Caki2 (cell line): ENCODE measurements around the gene INSC. TPM values are rescaled to one million over a fixed set of nuclear protein-coding genes. Genes with fewer than 3 reads are reported as not detected.

ENCODE experiments used
- DNase-seq: peaks from one replicate; pipeline ENCODE4 v3.0.0-alpha.2; 2015; ENCODE audit warnings: low read depth
- in situ Hi-C: cut with HindIII; loops from 2 replicates; pipeline ENCODE4 v1.10.0; 2016; ENCODE audit warnings: low sequenced_read_pairs, low pct_unique_long_range_greater_than_20kb, mixed read lengths
- total RNA-seq: library from RNA; depleted of rRNA; stranded (reverse); fragments of >200 nt; shearing (Covaris generic); gene quantifications from 2 replicates; pipeline ENCODE4 v1.2.3, GENCODE V29; 2014; ENCODE audit warnings: low replicate concordance

INSC gene
- total RNA-seq, 1 experiment from 2014 or later: not detected

GRCh38 chr11:15228331-15228849 is 113.7 kb downstream of the INSC start:
- in situ Hi-C loops: no loop called here
- no peak for DNase-seq

GRCh38 chr11:15229069-15229468 is 114.3 kb downstream of the INSC start:
- in situ Hi-C loops: no loop called here
- no peak for DNase-seq

- in situ Hi-C loops: no loop called here
- no peak for DNase-seq
Measured at GRCh38 chr11:15232496-15232895, 117.8 kb downstream of the INSC start.

- no peak for DNase-seq
- in situ Hi-C loops: no loop called here
Measured at GRCh38 chr11:15233371-15234165, 118.8 kb downstream of the INSC start.

- in situ Hi-C loops: no loop called here
- no peak for DNase-seq
Measured at GRCh38 chr11:15234796-15235195, 120.1 kb downstream of the INSC start.

- in situ Hi-C loops: no loop called here
- no peak for DNase-seq
Measured at GRCh38 chr11:15236559-15236958, 121.8 kb downstream of the INSC start.

GRCh38 chr11:15238856-15239255 is 124.1 kb downstream of the INSC start:
- DNase-seq: no peak
- in situ Hi-C loops: no loop called here

- no peak for DNase-seq
- in situ Hi-C loops: no loop called here
Measured at GRCh38 chr11:15248749-15249148, 134.0 kb downstream of the INSC start.

GRCh38 chr11:15258433-15259165 is 143.9 kb downstream of the INSC start:
- in situ Hi-C loops: no loop called here
- DNase-seq: peak; percentile 51

- DNase-seq: no peak
- in situ Hi-C loops: no loop called here
Measured at GRCh38 chr11:15266999-15267398, 152.3 kb downstream of the INSC start.

GRCh38 chr11:15268598-15268997 is 153.9 kb downstream of the INSC start:
- DNase-seq: no peak
- in situ Hi-C loops: no loop called here

- in situ Hi-C loops: no loop called here
- DNase-seq: no peak
Measured at GRCh38 chr11:15275141-15275540, 160.4 kb downstream of the INSC start.

GRCh38 chr11:15276621-15277020 is 161.9 kb downstream of the INSC start:
- DNase-seq: peak; percentile 5
- in situ Hi-C loops: no loop called here

- DNase-seq: no peak
- in situ Hi-C loops: no loop called here
Measured at GRCh38 chr11:15278128-15278527, 163.4 kb downstream of the INSC start.

GRCh38 chr11:15280393-15280792 is 165.7 kb downstream of the INSC start:
- in situ Hi-C loops: no loop called here
- no peak for DNase-seq

GRCh38 chr11:15282754-15283153 is 168.0 kb downstream of the INSC start:
- in situ Hi-C loops: no loop called here
- DNase-seq: no peak

GRCh38 chr11:15286465-15286864 is 171.7 kb downstream of the INSC start:
- in situ Hi-C loops: no loop called here
- DNase-seq: no peak

- DNase-seq: no peak
- in situ Hi-C loops: no loop called here
Measured at GRCh38 chr11:15288863-15289262, 174.1 kb downstream of the INSC start.

GRCh38 chr11:15289723-15290122 is 175.0 kb downstream of the INSC start:
- in situ Hi-C loops: no loop called here
- DNase-seq: no peak
